Natural killer cell (primary cell): ENCODE data around the gene PPL. TPM values are rescaled to one million over a fixed set of nuclear protein-coding genes. Genes with fewer than 3 reads are reported as not detected.

Experiments
- ATAC-seq, 3 donors: fragments of 150-1000 bp in 2 of 3; fragments of 200-7000 bp in 1 of 3; cut with Tn5 transposase; 1 replicate in 1 of 3; 2 replicates in 2 of 3; pipeline ENCODE4 v1.10.0; 2021; ENCODE audit warnings: mild to moderate bottlenecking in 2 of 3, moderate library complexity in 2 of 3
- DNase-seq, 2 donors: peaks; one replicate each; pipeline versions ENCODE4 v3.0.0 to v3.0.0-alpha.2; 2013 to 2021; ENCODE audit warnings: mixed read lengths in 1 of 2
- H3K27ac ChIP-seq: one replicate; pipeline ENCODE4 v1.5.1; 2013; ENCODE audit warnings: mild to moderate bottlenecking, low read length
- H3K27me3 ChIP-seq: one replicate; pipeline ENCODE4 v1.6.1; 2013; ENCODE audit warnings: low read length; ENCODE audit not compliant: control insufficient read depth, insufficient read depth
- H3K36me3 ChIP-seq: one replicate; pipeline ENCODE4 v1.6.1; 2013; ENCODE audit warnings: low read length; ENCODE audit not compliant: control insufficient read depth, insufficient read depth
- H3K4me1 ChIP-seq: one replicate; pipeline ENCODE4 v1.6.1; 2013; ENCODE audit warnings: low read length; ENCODE audit not compliant: control insufficient read depth, insufficient read depth
- H3K4me3 ChIP-seq: one replicate; pipeline ENCODE4 v1.5.1; 2013; ENCODE audit warnings: low read length
- H3K9me3 ChIP-seq: one replicate; pipeline ENCODE4 v1.6.1; 2013; ENCODE audit warnings: low read length; ENCODE audit not compliant: control insufficient read depth, insufficient read depth
- H3K27ac Mint-ChIP-seq, 2 donors: one replicate each; pipeline ENCODE4 v1.8.0; 2022; ENCODE audit warnings: mild to moderate bottlenecking in 2 of 2, mixed read lengths in 2 of 2, moderate library complexity in 1 of 2
- H3K27me3 Mint-ChIP-seq, 2 donors: one replicate each; pipeline ENCODE4 v1.8.0; 2022; ENCODE audit warnings: low read depth in 2 of 2, mixed read lengths in 2 of 2
- H3K36me3 Mint-ChIP-seq: one replicate; pipeline ENCODE4 v1.8.0; 2022; ENCODE audit warnings: mixed read lengths
- H3K4me1 Mint-ChIP-seq, 2 donors: one replicate each; pipeline ENCODE4 v1.8.0; 2022; ENCODE audit warnings: mixed read lengths in 2 of 2
- H3K4me3 Mint-ChIP-seq: one replicate; pipeline ENCODE4 v1.8.0; 2022; ENCODE audit warnings: mild to moderate bottlenecking, moderate library complexity, mixed read lengths
- H3K9me3 Mint-ChIP-seq, 2 donors: one replicate each; pipeline ENCODE4 v1.8.0; 2022; ENCODE audit warnings: mixed read lengths in 2 of 2
- WGBS: methylation state at CpG from one replicate; pipeline ENCODE4 v1.1.7; 2013; ENCODE audit warnings: missing lambda C conversion rate; ENCODE audit not compliant: insufficient coverage; 5-methylcytosine and 5-hydroxymethylcytosine counted together
- intact Hi-C: fragments of 100-400 bp; cut with micrococcal nuclease; formaldehyde crosslinking; loops from one replicate; pipeline ENCODE4 v1.14.2; 2022
- total RNA-seq, 4 donors: library from RNA; stranded (reverse); fragments of 120-200 nt in 1 of 4; gene quantifications; one replicate each; pipeline versions ENCODE4 v1.2.3 to v1.2.4, GENCODE V29; 2013 to 2022
- TF ChIP-seq, protein P1 (sequence below): fragments of 200-600 bp; IDR thresholded peaks from one replicate; pipeline ENCODE4 v1.8.0; 2022; ENCODE audit warnings: antibody characterized with exemption

PPL gene
- total RNA-seq, 3 donors from 2014 or later (not counting 1 experiment from before 2014, with no cell fraction given) = not detected

DNA sequence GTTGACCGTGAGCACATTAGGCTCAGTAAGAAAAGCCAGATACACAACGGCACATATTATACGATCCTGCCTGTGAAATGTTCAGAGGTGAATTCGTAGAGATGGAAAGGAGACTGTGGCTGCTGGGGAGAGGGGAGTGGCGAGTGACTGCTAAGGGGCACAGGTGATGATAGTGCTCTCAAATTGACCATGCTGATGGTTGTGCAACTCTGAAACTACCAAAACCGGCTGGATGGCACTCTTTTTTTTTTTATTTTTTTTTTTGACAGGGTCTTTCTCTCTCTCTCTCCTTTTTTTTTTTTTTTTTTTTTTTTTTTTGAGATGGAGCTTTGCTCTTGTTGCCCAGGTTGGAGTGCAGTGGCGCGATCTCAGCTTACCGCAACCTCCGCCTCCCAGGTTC is 13.0 kb upstream of the PPL start:
- H3K36me3 ChIP-seq = no peaks in the 10 kb centered on the region
- no peaks in the 10 kb centered on the region for H3K9me3 ChIP-seq
- H3K27me3 Mint-ChIP-seq = peaks cover 0 to 18% of the 10 kb centered on the region in 2 donors
- 81% methylated on average over 9 of the region's 10 CpGs for WGBS
- no peaks in the 10 kb centered on the region for H3K4me1 ChIP-seq
- no peak overlapping the region for H3K27ac Mint-ChIP-seq
- H3K4me3 ChIP-seq = no peak overlapping the region
- no peak overlapping the region for H3K27ac ChIP-seq
- H3K4me1 Mint-ChIP-seq = peaks cover 0 to 4% of the 10 kb centered on the region in 2 donors
- H3K36me3 Mint-ChIP-seq = no peaks in the 10 kb centered on the region
- H3K4me3 Mint-ChIP-seq = no peak overlapping the region
- DNase-seq = no peak
- ATAC-seq = no peak
- no peaks in the 10 kb centered on the region for H3K27me3 ChIP-seq
- intact Hi-C loops = loop anchor here (10.0 kb wide), 1 partner anchor 145 kb away; the partner anchor contains the start of gene EEF2KMT
- no peaks in the 10 kb centered on the region for H3K9me3 Mint-ChIP-seq
- TF ChIP-seq, protein P1, sequence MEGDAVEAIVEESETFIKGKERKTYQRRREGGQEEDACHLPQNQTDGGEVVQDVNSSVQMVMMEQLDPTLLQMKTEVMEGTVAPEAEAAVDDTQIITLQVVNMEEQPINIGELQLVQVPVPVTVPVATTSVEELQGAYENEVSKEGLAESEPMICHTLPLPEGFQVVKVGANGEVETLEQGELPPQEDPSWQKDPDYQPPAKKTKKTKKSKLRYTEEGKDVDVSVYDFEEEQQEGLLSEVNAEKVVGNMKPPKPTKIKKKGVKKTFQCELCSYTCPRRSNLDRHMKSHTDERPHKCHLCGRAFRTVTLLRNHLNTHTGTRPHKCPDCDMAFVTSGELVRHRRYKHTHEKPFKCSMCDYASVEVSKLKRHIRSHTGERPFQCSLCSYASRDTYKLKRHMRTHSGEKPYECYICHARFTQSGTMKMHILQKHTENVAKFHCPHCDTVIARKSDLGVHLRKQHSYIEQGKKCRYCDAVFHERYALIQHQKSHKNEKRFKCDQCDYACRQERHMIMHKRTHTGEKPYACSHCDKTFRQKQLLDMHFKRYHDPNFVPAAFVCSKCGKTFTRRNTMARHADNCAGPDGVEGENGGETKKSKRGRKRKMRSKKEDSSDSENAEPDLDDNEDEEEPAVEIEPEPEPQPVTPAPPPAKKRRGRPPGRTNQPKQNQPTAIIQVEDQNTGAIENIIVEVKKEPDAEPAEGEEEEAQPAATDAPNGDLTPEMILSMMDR = no peak

DNA sequence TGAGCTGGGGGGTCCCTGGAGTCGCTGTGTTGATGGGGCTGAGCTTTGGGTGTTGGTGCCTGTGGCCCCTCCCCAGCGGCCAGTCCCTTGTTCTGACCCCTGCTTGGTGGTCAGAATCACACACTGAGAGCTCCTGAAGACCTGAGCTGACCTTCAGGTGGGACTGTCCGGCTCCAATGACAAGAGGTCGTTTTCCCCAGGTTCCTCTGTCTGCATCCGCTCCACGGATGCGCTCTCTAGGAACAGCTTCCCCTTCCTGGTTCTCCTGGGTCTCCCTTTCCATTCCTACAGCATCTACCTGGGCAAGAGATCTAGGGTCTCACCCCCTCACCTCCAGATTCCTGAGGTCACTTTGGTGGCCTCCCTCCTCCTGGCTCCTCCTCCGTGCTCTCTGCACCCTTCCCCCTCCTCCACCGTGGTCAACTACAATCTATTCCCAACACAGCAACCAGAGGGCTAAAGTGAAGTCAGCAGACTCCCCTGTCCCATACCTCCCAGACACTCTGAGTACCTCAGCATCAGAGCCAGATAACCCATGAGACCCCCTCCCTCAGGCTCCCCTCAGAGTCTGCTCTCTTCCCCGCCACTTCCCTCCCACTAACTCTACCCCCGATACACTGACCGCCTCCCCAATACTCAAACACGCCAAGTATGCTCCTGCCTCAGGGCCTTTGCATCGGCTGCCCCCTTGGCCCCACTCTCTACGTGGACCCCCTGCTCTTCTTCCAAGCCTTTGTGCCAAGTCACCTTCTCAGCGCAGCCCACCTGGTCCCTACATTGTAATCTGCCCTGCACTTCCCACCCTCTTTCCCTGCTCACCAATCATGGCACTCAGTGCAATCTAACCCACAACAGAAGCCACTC is 12.2 kb upstream of the PPL start:
- no peak for ATAC-seq
- Mint-ChIP-seq H3K27ac (no peak overlapping the region), H3K27me3 (peaks cover 0 to 19% of the 10 kb centered on the region in 2 donors), H3K36me3 (no peaks in the 10 kb centered on the region), H3K4me1 (peaks cover 0 to 4% of the 10 kb centered on the region in 2 donors), H3K9me3 (no peaks in the 10 kb centered on the region), H3K4me3 (no peak overlapping the region)
- 83% methylated on average over 16 of the region's 16 CpGs for WGBS
- intact Hi-C loops = no loop called here
- Histone ChIP-seq H3K27me3 (no peaks in the 10 kb centered on the region), H3K36me3 (no peaks in the 10 kb centered on the region), H3K9me3 (no peaks in the 10 kb centered on the region), H3K4me1 (no peaks in the 10 kb centered on the region), H3K27ac (no peak overlapping the region), H3K4me3 (no peak overlapping the region)
- TF ChIP-seq, protein P1 = no peak
- DNase-seq = no peak

DNA sequence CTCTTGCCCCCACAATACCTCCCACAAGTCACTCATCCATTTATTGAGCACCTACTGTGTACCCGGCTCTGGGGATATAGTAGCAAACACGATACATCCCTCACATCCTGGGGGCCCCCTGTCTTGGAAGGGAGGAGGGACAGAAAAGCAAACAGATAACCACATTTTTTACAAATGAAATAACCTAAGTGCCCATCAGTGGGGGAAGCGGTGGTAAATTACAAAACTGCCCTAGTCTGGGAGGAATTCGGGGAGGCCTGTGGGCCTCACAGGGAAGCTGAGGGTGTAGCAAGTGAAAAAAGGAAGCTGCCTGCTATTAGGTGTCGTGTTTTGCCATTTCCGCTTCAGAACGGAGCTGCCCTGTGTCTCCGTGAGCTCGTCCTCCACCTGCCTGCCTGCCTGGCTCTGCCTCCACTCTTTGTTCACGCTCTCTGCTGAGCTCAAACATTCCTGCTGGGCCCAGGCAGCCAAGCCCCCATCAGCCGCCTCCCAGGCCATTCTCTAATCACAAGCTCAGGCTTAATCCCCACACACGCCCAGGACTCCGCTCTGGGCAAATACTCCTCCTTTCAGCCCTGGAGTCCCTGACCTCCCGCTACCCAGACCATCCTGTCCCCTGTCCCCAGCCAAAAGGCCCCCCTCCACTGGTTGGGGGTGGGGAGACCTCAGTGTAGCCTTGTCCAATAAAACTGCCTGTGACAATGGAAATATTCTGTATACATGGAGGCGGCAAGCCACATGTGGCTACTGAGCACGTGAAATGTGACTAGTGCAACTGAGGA is 11.0 kb upstream of the PPL start:
- DNase-seq = no peak
- WGBS = 55% methylated on average over 13 of the region's 16 CpGs
- intact Hi-C loops = no loop called here
- Histone ChIP-seq H3K9me3 (no peaks in the 10 kb centered on the region), H3K36me3 (no peaks in the 10 kb centered on the region), H3K4me3 (no peak overlapping the region), H3K4me1 (no peaks in the 10 kb centered on the region), H3K27ac (no peak overlapping the region), H3K27me3 (no peaks in the 10 kb centered on the region)
- TF ChIP-seq, protein P1 = no peak
- H3K4me3 Mint-ChIP-seq = no peak overlapping the region
- no peak for ATAC-seq
- no peaks in the 10 kb centered on the region for H3K36me3 Mint-ChIP-seq
- H3K4me1 Mint-ChIP-seq = peaks cover 0 to 4% of the 10 kb centered on the region in 2 donors
- H3K9me3 Mint-ChIP-seq = no peaks in the 10 kb centered on the region
- peaks cover 0 to 19% of the 10 kb centered on the region in 2 donors for H3K27me3 Mint-ChIP-seq
- no peak overlapping the region for H3K27ac Mint-ChIP-seq
